ENCODE data around the gene NUCKS1.

NUCKS1 gene

GRCh38 chr1:205706601-205707502, 43.1 kb downstream of the NUCKS1 start:
- DNase-seq (ENCODE audit: insufficient read length), result no peak
- no peak for TF ChIP-seq POLR2AphosphoS5 (IDR thresholded peaks at IDR 0.05; ENCODE audit: low read depth, low read length)
- no peak for TF ChIP-seq TAF1 (IDR thresholded peaks at IDR 0.05; ENCODE audit: borderline replicate concordance, low read depth, low read length)
- TF ChIP-seq POLR2A (IDR thresholded peaks at IDR 0.05; ENCODE audit: low read depth, low read length), result no peak
- FAIRE-seq, result no peak

GRCh38 chr1:205704903-205705302, 45.1 kb downstream of the NUCKS1 start:
- FAIRE-seq, result no peak
- TF ChIP-seq POLR2A (IDR thresholded peaks at IDR 0.05; ENCODE audit: low read depth, low read length) (no peak), TAF1 (IDR thresholded peaks at IDR 0.05; ENCODE audit: borderline replicate concordance, low read depth, low read length) (no peak), POLR2AphosphoS5 (IDR thresholded peaks at IDR 0.05; ENCODE audit: low read depth, low read length) (no peak)
- no peak for DNase-seq (ENCODE audit: insufficient read length)

GRCh38 chr1:205703072-205703471, 46.9 kb downstream of the NUCKS1 start:
- no peak for TF ChIP-seq TAF1 (IDR thresholded peaks at IDR 0.05; ENCODE audit: borderline replicate concordance, low read depth, low read length)
- no peak for TF ChIP-seq POLR2A (IDR thresholded peaks at IDR 0.05; ENCODE audit: low read depth, low read length)
- no peak for TF ChIP-seq POLR2AphosphoS5 (IDR thresholded peaks at IDR 0.05; ENCODE audit: low read depth, low read length)
- no peak for FAIRE-seq
- no peak for DNase-seq (ENCODE audit: insufficient read length)

DNA sequence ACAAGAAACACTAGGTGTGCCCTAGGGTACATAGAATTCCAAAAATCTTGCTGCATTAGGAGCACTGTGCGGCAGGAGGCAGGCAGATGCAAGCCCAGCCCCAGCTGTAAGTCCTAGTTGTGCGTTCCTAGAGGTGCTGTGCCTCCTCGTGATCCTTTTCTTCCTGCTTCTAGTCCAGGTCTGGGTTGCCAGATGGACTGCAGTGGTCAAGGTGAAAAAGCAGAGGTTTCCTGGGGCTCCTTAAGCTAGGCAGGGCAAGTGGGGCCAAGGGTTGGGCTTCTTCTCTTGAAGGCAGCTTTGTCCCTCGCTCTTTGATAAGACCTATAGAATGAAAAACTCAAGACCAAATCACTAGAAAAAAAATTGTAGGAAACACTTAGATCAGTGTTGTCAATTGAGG, 48.1 kb downstream of the NUCKS1 start:
- DNase-seq (ENCODE audit: insufficient read length), result no peak
- TF ChIP-seq TAF1 (IDR thresholded peaks at IDR 0.05; ENCODE audit: borderline replicate concordance, low read depth, low read length) (no peak), POLR2AphosphoS5 (IDR thresholded peaks at IDR 0.05; ENCODE audit: low read depth, low read length) (no peak), POLR2A (IDR thresholded peaks at IDR 0.05; ENCODE audit: low read depth, low read length) (no peak)
- no peak for FAIRE-seq

DNA sequence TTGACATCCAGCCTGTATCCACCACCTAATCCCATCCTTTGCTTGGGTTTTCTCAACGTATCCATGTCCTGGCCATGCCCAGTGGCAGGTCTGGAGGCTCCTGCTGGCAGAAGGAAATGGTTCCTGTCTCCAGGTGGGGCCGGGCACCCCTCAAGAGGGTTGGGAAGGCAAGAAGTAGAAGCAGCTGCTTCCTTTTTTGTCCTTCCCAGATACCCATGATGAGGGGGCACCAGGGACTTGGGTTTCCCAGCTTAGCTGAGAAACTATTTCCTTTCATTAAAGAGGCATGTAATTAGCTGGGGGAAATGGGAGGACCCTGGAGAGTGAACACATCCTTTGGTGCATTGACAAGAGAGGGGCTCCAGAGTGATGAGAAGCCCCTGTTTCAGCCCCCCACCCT, 48.6 kb downstream of the NUCKS1 start:
- FAIRE-seq, result no peak
- DNase-seq (ENCODE audit: insufficient read length), result no peak
- TF ChIP-seq POLR2A (IDR thresholded peaks at IDR 0.05; ENCODE audit: low read depth, low read length) (no peak), POLR2AphosphoS5 (IDR thresholded peaks at IDR 0.05; ENCODE audit: low read depth, low read length) (no peak), TAF1 (IDR thresholded peaks at IDR 0.05; ENCODE audit: borderline replicate concordance, low read depth, low read length) (no peak)

DNA sequence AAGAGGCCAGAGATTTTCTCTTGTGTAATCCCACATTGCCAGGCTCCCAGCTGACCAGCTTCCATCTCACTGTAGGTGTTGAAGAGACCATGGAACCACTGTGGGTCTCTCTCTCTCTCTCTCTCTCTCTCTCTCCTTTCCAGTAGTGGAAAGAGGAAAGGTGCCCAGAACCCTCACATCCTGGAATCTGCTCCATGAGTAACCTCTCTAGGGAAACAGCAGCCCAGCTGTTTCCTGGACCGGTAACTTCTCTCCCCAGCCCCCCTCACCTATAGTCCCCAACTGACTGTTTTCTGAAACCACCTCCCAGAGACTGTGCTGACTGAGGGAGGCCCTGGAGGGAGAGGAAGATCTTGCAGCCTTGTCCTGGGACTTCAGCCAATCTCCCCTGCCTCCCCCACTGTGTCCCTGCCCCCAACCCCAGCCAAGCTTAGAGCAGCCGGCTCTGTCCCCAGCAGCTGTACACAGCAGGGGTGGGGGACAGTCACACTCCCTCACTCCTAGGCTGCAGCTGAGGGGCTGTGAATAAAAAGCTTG, 49.0 kb downstream of the NUCKS1 start:
- DNase-seq (ENCODE audit: insufficient read length), result no peak
- no peak for FAIRE-seq
- TF ChIP-seq POLR2AphosphoS5 (IDR thresholded peaks at IDR 0.05; ENCODE audit: low read depth, low read length) (no peak), POLR2A (IDR thresholded peaks at IDR 0.05; ENCODE audit: low read depth, low read length) (no peak), TAF1 (IDR thresholded peaks at IDR 0.05; ENCODE audit: borderline replicate concordance, low read depth, low read length) (no peak)

- TF ChIP-seq POLR2A (IDR thresholded peaks at IDR 0.05; ENCODE audit: low read depth, low read length) (no peak), TAF1 (IDR thresholded peaks at IDR 0.05; ENCODE audit: borderline replicate concordance, low read depth, low read length) (no peak), POLR2AphosphoS5 (IDR thresholded peaks at IDR 0.05; ENCODE audit: low read depth, low read length) (no peak)
- DNase-seq (ENCODE audit: insufficient read length), result no peak
- FAIRE-seq, result no peak
Measured at GRCh38 chr1:205699416-205699815, 50.6 kb downstream of the NUCKS1 start.

GRCh38 chr1:205698921-205699320, 51.1 kb downstream of the NUCKS1 start:
- FAIRE-seq (no peak), DNase-seq (ENCODE audit: insufficient read length) (no peak)
- TF ChIP-seq TAF1 (IDR thresholded peaks at IDR 0.05; ENCODE audit: borderline replicate concordance, low read depth, low read length), result no peak
- TF ChIP-seq POLR2A (IDR thresholded peaks at IDR 0.05; ENCODE audit: low read depth, low read length), result no peak
- TF ChIP-seq POLR2AphosphoS5 (IDR thresholded peaks at IDR 0.05; ENCODE audit: low read depth, low read length), result no peak

DNA sequence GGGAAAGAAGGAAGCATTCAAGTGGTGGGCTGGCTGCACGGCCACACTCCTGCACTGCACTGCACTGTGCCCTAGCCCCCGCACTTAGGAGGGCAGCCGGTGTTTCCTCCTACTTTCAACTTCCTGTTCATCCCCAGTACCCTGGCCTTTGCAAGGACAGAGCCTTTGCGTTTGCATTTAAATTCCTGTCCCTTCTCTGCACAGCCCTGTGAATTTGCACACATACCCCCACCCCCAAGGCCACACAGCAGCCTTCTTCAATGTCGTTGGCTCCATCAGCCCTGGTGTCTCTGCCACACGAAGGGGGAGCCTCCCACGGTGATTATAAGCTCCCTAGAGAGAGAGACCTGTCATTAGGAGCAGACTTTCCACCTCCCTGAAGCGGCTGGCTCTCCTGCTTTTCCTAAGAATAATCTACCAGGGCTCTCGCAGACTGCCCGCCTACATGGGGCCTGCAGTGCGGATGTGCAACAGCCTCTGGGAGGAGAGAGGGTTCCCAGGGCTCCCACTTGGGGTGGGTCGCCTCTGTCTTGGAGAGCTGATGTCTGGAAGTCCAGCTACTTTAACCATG, 56.5 kb downstream of the NUCKS1 start:
- TF ChIP-seq TAF1 (IDR thresholded peaks at IDR 0.05; ENCODE audit: borderline replicate concordance, low read depth, low read length) (no peak), POLR2A (IDR thresholded peaks at IDR 0.05; ENCODE audit: low read depth, low read length) (no peak), POLR2AphosphoS5 (IDR thresholded peaks at IDR 0.05; ENCODE audit: low read depth, low read length) (no peak)
- FAIRE-seq, result no peak
- DNase-seq (ENCODE audit: insufficient read length), result no peak

DNA sequence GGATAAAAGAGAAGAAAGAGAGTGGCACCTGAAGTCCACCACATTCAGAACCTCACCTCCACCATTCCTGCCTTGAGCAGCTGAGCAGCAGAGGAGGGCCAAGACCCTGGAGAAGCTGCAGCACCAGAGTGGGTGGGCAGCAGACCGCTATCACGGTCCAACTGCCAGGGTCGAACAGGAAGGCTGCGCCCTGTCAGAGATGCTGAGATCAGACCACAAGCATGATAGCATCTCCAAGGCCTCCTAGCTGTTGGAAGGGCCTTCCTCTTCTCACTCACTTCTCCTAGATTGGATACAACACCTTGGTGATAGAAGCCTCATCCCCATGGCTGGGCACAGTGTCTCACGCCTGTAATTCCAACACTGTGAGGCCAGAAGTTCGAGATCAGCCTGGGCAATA, 57.6 kb downstream of the NUCKS1 start:
- TF ChIP-seq TAF1 (IDR thresholded peaks at IDR 0.05; ENCODE audit: borderline replicate concordance, low read depth, low read length), result no peak
- no peak for TF ChIP-seq POLR2AphosphoS5 (IDR thresholded peaks at IDR 0.05; ENCODE audit: low read depth, low read length)
- FAIRE-seq (no peak), DNase-seq (ENCODE audit: insufficient read length) (no peak)

- no peak for FAIRE-seq
- no peak for DNase-seq (ENCODE audit: insufficient read length)
- TF ChIP-seq POLR2A (IDR thresholded peaks at IDR 0.05; ENCODE audit: low read depth, low read length) (no peak), TAF1 (IDR thresholded peaks at IDR 0.05; ENCODE audit: borderline replicate concordance, low read depth, low read length) (no peak), POLR2AphosphoS5 (IDR thresholded peaks at IDR 0.05; ENCODE audit: low read depth, low read length) (no peak)
Measured at GRCh38 chr1:205690122-205690756, 59.7 kb downstream of the NUCKS1 start.

All from GM12892 (cell line).